ENCODE data around the gene ENAH. TPM values are rescaled to one million over a fixed set of nuclear protein-coding genes. Genes with fewer than 3 reads are reported as not detected.

ENAH gene
- total and polyA plus RNA-seq, 9 of the 15 experiments (the other 6 are each of a cell fraction or from before 2014, with no cell fraction given): 0.03 to 1.2 (median 0.15) TPM

- peak; percentile 92 for TF ChIP-seq ZNF584 (CRISPR knock-in tag; IDR thresholded peaks at IDR 0.05; ENCODE audit: low read depth)
- TF ChIP-seq DEAF1 (CRISPR knock-in tag; IDR thresholded peaks at IDR 0.05): peak; percentile 25; the same call in 1 of the 2 replicates
- TF ChIP-seq ELF1 (tag; IDR thresholded peaks at IDR 0.05): no peak
- no peak for TF ChIP-seq ZNF121 (CRISPR knock-in tag; conservative IDR thresholded peaks at IDR 0.05)
- no peak for TF ChIP-seq NFATC3 (IDR thresholded peaks at IDR 0.05)
- no peak for TF ChIP-seq LCOR (CRISPR knock-in tag; IDR thresholded peaks at IDR 0.05)
- TF ChIP-seq ZKSCAN1 (IDR thresholded peaks at IDR 0.05; ENCODE audit: low read depth, low read length): no peak
- peak; percentile 89 for TF ChIP-seq HIVEP1 (CRISPR knock-in tag; IDR thresholded peaks at IDR 0.05)
- TF ChIP-seq SFPQ (IDR thresholded peaks at IDR 0.05; ENCODE audit: low read depth, low read length): no peak
- TF ChIP-seq NFE2L1 (tag; IDR thresholded peaks at IDR 0.05; ENCODE audit: borderline replicate concordance, low read depth): peak; percentile 80
- no peak for TF ChIP-seq HCFC1 (IDR thresholded peaks at IDR 0.05; ENCODE audit: low read depth, low read length)
- TF ChIP-seq E2F6 (IDR thresholded peaks at IDR 0.05; ENCODE audit: borderline replicate concordance in 1 of 2, extremely low read depth in 1 of 2, insufficient read depth in 1 of 2, insufficient read length in 1 of 2, low read depth in 1 of 2, low read length in 1 of 2, poor library complexity in 1 of 2, severe bottlenecking in 1 of 2): no peak
- no peak for TF ChIP-seq HDAC3 (IDR thresholded peaks at IDR 0.05; ENCODE audit: borderline replicate concordance, partially characterized antibody)
- peak; percentile 98 for TF ChIP-seq HDAC8 (tag; IDR thresholded peaks at IDR 0.05)
- TF ChIP-seq ZNF384 (IDR thresholded peaks at IDR 0.05; ENCODE audit: low read depth, low read length): no peak
- no peak for TF ChIP-seq PHTF2 (CRISPR knock-in tag; IDR thresholded peaks at IDR 0.05)
- no peak for TF ChIP-seq HMGN3 (IDR thresholded peaks at IDR 0.05; ENCODE audit: borderline replicate concordance, extremely low read depth, insufficient read length, low read depth, low read length)
- TF ChIP-seq HINFP (tag; conservative IDR thresholded peaks at IDR 0.05; ENCODE audit: low read depth): peak; percentile 84
- peak; percentile 91; the same call in 1 of the 2 replicates for TF ChIP-seq HBP1 (CRISPR knock-in tag; IDR thresholded peaks at IDR 0.05)
- TF ChIP-seq CHD1 (IDR thresholded peaks at IDR 0.05; ENCODE audit: low read length): no peak
- peak; percentile 97 for TF ChIP-seq SMAD3 (CRISPR knock-in tag; conservative IDR thresholded peaks at IDR 0.05)
Measured at GRCh38 chr1:225466848-225467192, 186.1 kb downstream of the ENAH start (continued).
